Right lobe of liver (tissue), 6 donors: ENCODE results near the gene TEN1. TPM values are rescaled to one million over a fixed set of nuclear protein-coding genes. Genes with fewer than 3 reads are reported as not detected.

Source experiments
- ATAC-seq, 4 donors: fragments of 200-7000 bp; cut with Tn5 transposase; one replicate each; pipeline ENCODE4 v1.9.1; 2020; ENCODE audit warnings: mild to moderate bottlenecking in 4 of 4, moderate library complexity in 4 of 4
- DNase-seq, 3 donors: peaks; one replicate each; pipeline ENCODE4 v3.0.0-alpha.2; 2020
- H3K27ac ChIP-seq, 3 donors: fragments of 200-600 bp; one replicate each; pipeline ENCODE4 v1.8.0; 2022
- H3K27me3 ChIP-seq, 2 donors: fragments of 200-600 bp; one replicate each; pipeline ENCODE4 v1.8.0; 2022
- H3K36me3 ChIP-seq, 4 donors: fragments of 200-600 bp; sonication (generic) in 1 of 4; one replicate each; pipeline versions ENCODE4 v1.5.1 to v1.8.0; 2017 to 2022; ENCODE audit warnings: control low read depth in 1 of 4
- H3K4me1 ChIP-seq, 4 donors: fragments of 200-600 bp; sonication (generic) in 1 of 4; one replicate each; pipeline versions ENCODE4 v1.5.1 to v1.8.0; 2017 to 2022; ENCODE audit warnings: control low read depth in 1 of 4
- H3K4me3 ChIP-seq, 3 donors: fragments of 200-600 bp; one replicate each; pipeline ENCODE4 v1.8.0; 2022
- H3K9me3 ChIP-seq, 4 donors: fragments of 200-600 bp; sonication (generic) in 1 of 4; one replicate each; pipeline versions ENCODE4 v1.5.1 to v1.8.0; 2017 to 2022; ENCODE audit warnings: control low read depth in 1 of 4
- CTCF ChIP-seq, 4 donors: fragments of 200-600 bp in 3 of 4; fragments of 450-650 bp in 1 of 4; IDR thresholded peaks; one replicate each; pipeline versions ENCODE4 v1.5.1 to v1.8.0; 2016 to 2022; ENCODE audit warnings: antibody characterized with exemption in 4 of 4, mild to moderate bottlenecking in 2 of 4
- POLR2A ChIP-seq: fragments of 450-650 bp; IDR thresholded peaks from one replicate; pipeline ENCODE4 v1.6.1; 2017; ENCODE audit warnings: antibody characterized with exemption, mild to moderate bottlenecking
- WGBS: methylation state at CpG from one replicate; pipeline ENCODE4 v1.1.6; 2018; ENCODE audit warnings: low coverage, low lambda C conversion rate; ENCODE audit not compliant: insufficient coverage; ENCODE audit errors: missing lambda C conversion rate; 5-methylcytosine and 5-hydroxymethylcytosine counted together
- intact Hi-C, 2 donors: fragments of 100-400 bp; cut with DNase I; formaldehyde crosslinking; loops; one replicate each; pipeline versions ENCODE4 v1.11.2 to v1.14.1; 2022
- total RNA-seq, 6 experiments: library from RNA; depleted of rRNA in 2 of 6; stranded (reverse); fragments of >200 nt in 2 of 6; fragmentation: NEBNext Ultra II Directional in 3 of 6; extraction: Animal tissue kit (Norgen Biotek cat#: 25700) in 3 of 6; gene quantifications; one replicate each; pipeline versions ENCODE4 v1.1.0 to v1.2.4, GENCODE V29; 2016 to 2023
- donor health status: DM: no; HTN: yes; CAD: no.
- donor health status: DM: no; HTN: no; CAD: no.
- donor health status: DM: no; HTN: no; CAD: no.
- donor health status: DM: no; HTN: yes; CAD: no.
- donor health status: DM: no; HTN: yes; CAD: no.

Gene TEN1
- total RNA-seq, 6 experiments from 2014 or later: 6.9 to 25.2 (median 14.1) TPM

GRCh38 chr17:75991396-75991795 is 12.4 kb downstream of the TEN1 start:
- DNase-seq (no peak), ATAC-seq (no peak)
- no peak overlapping the region for H3K4me3 ChIP-seq
- TF ChIP-seq CTCF (IDR thresholded peaks at IDR 0.05): no peak
- no peak for TF ChIP-seq POLR2A
- 93% methylated on average over 5 of the region's 9 CpGs for WGBS
- H3K36me3 ChIP-seq: peaks cover 0 to 7% (median 0%) of the 10 kb centered on the region in 4 donors
- H3K27ac ChIP-seq: no peak overlapping the region
- intact Hi-C loops: no loop called here
- H3K27me3 ChIP-seq: no peaks in the 10 kb centered on the region
- H3K9me3 ChIP-seq: no peaks in the 10 kb centered on the region
- H3K4me1 ChIP-seq: peaks cover 0 to 33% (median 16%) of the 10 kb centered on the region in 4 donors

- Histone ChIP-seq H3K27me3 (no peaks in the 10 kb centered on the region), H3K4me3 (no peak overlapping the region), H3K4me1 (peaks cover 0 to 67% (median 34%) of the 10 kb centered on the region in 4 donors), H3K36me3 (no peaks in the 10 kb centered on the region), H3K27ac (peak overlapping the region; percentile 43 to 81 (median 58)), H3K9me3 (no peaks in the 10 kb centered on the region)
- intact Hi-C loops: no loop called here
- 59% methylated on average over 2 of the region's 5 CpGs for WGBS
- peak in 1 of 3 donors; percentile 11 for DNase-seq
- ATAC-seq: no peak
- no peak for TF ChIP-seq CTCF (IDR thresholded peaks at IDR 0.05)
Measured at GRCh38 chr17:75994802-75995370, 15.8 kb downstream of the TEN1 start.

DNA sequence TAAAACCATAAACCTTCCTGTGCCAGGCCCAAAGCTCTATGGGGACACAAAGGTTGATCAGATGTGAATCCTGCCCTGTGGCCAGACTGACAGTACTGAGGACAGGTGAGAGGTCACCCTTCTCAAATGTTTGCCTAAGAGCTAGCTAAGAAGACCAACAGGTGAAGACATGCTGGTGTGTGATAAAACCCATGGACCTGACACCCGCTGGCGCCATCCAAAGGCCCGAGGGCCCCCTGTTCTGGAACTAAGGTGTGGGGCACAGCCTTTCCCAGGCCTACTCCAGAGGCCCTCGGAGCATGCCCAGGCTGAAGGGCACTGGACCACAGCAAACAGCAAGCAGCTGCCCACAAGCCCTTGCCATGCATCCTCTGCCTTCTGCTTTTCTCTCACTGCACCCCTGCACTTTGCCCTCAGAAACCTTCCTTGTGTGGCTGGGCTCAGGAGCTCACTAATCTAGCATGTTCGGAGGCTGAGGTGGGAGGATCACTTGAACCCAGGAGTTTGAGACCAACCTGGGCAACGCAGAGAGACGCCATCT is 16.4 kb downstream of the TEN1 start:
- Histone ChIP-seq H3K9me3 (no peaks in the 10 kb centered on the region), H3K27me3 (no peaks in the 10 kb centered on the region), H3K27ac (peak overlapping the region; percentile 43 to 81 (median 58)), H3K4me1 (peaks cover 0 to 73% (median 37%) of the 10 kb centered on the region in 4 donors), H3K4me3 (no peak overlapping the region), H3K36me3 (no peaks in the 10 kb centered on the region)
- intact Hi-C loops: no loop called here
- WGBS: 86% methylated on average over 2 of the region's 7 CpGs
- peak in 1 of 3 donors; percentile 57 for DNase-seq
- TF ChIP-seq POLR2A (no peak), CTCF (IDR thresholded peaks at IDR 0.05) (no peak)
- peak; percentile 11 to 48 (median 36) for ATAC-seq

- DNase-seq (peak; percentile 80 to 90 (median 88)), ATAC-seq (peak; percentile 62 to 73 (median 67))
- Histone ChIP-seq H3K27me3 (no peaks in the 10 kb centered on the region), H3K9me3 (no peaks in the 10 kb centered on the region), H3K4me1 (peaks cover 0 to 76% (median 39%) of the 10 kb centered on the region in 4 donors), H3K4me3 (no peak overlapping the region), H3K36me3 (no peaks in the 10 kb centered on the region), H3K27ac (peak overlapping the region; percentile 81 to 83 (median 83))
- WGBS: 18% methylated on average over 13 of the region's 18 CpGs
- peak; percentile 40 for TF ChIP-seq POLR2A
- no peak for TF ChIP-seq CTCF (IDR thresholded peaks at IDR 0.05)
- intact Hi-C loops: no loop called here
Measured at GRCh38 chr17:75996665-75997590, 17.9 kb downstream of the TEN1 start.
